H9 (cell line): Measurements from ENCODE around the gene CCNJL. TPM values are rescaled to one million over a fixed set of nuclear protein-coding genes. Genes with fewer than 3 reads are reported as not detected.
A peak's percentile ranks its signal among the peaks of the same experiment; 100 is the strongest.

Source experiments
- DNase-seq: peaks from one replicate; pipeline ENCODE4 v3.0.0-alpha.2; 2017
- H2AFZ ChIP-seq: one replicate; pipeline ENCODE4 v1.6.1; 2013; ENCODE audit warnings: mild to moderate bottlenecking, low read length, control low read depth, moderate library complexity
- H2AK5ac ChIP-seq: 2 replicates; pipeline ENCODE4 v1.6.1; 2013; ENCODE audit warnings: low read length, control low read depth, mixed read lengths; ENCODE audit not compliant: insufficient read length
- H2BK120ac ChIP-seq: one replicate; pipeline ENCODE4 v1.6.1; 2013; ENCODE audit warnings: low read depth, mild to moderate bottlenecking, low read length, control low read depth, inconsistent platforms; ENCODE audit not compliant: poor library complexity, severe bottlenecking
- H2BK12ac ChIP-seq: 2 replicates; pipeline ENCODE4 v1.6.1; 2013; ENCODE audit warnings: low read length, control low read depth, mixed read lengths, low read depth; ENCODE audit not compliant: insufficient read length
- H2BK15ac ChIP-seq: 2 replicates; pipeline ENCODE4 v1.6.1; 2013; ENCODE audit warnings: low read depth, low read length, control low read depth
- H2BK20ac ChIP-seq: one replicate; pipeline ENCODE4 v1.6.1; 2013; ENCODE audit warnings: low read depth, mild to moderate bottlenecking, low read length, control low read depth, inconsistent platforms; ENCODE audit not compliant: poor library complexity, severe bottlenecking
- H2BK5ac ChIP-seq: 2 replicates; pipeline ENCODE4 v1.6.1; 2013; ENCODE audit warnings: low read length, control low read depth, mixed read lengths; ENCODE audit not compliant: insufficient read length
- H3K14ac ChIP-seq: 2 replicates; pipeline ENCODE4 v1.6.1; 2013; ENCODE audit warnings: low read length, control low read depth; ENCODE audit not compliant: insufficient read depth
- H3K18ac ChIP-seq: 2 replicates; pipeline ENCODE4 v1.6.1; 2013; ENCODE audit warnings: low read depth, mild to moderate bottlenecking, mixed read lengths, low read length, control low read depth; ENCODE audit not compliant: insufficient read length
- H3K23ac ChIP-seq: 2 replicates; pipeline ENCODE4 v1.6.1; 2013; ENCODE audit warnings: low read length, control low read depth, mixed read lengths, low read depth; ENCODE audit not compliant: insufficient read length
- H3K23me2 ChIP-seq: 2 replicates; pipeline ENCODE4 v1.6.1; 2013; ENCODE audit warnings: low read depth, mild to moderate bottlenecking, mixed read lengths, low read length, control low read depth; ENCODE audit not compliant: insufficient read length, poor library complexity, severe bottlenecking
- H3K27ac ChIP-seq: 2 replicates; pipeline ENCODE4 v1.5.1; 2013; ENCODE audit warnings: low read length, control low read depth, mixed read lengths, low read depth; ENCODE audit not compliant: insufficient read length
- H3K27me3 ChIP-seq: 2 replicates; pipeline ENCODE4 v1.6.1; 2013; ENCODE audit warnings: low read length, control low read depth, inconsistent platforms; ENCODE audit not compliant: insufficient read depth
- H3K4ac ChIP-seq: 2 replicates; pipeline ENCODE4 v1.6.1; 2013; ENCODE audit warnings: low read depth, mild to moderate bottlenecking, control low read depth, inconsistent platforms, low read length, moderate library complexity
- H3K4me1 ChIP-seq: 2 replicates; pipeline ENCODE4 v1.6.1; 2013; ENCODE audit warnings: low read length, control low read depth, inconsistent platforms; ENCODE audit not compliant: insufficient read depth
- H3K4me2 ChIP-seq: 2 replicates; pipeline ENCODE4 v1.6.1; 2013; ENCODE audit warnings: low read length, control low read depth, mixed read lengths; ENCODE audit not compliant: insufficient read length, insufficient read depth
- H3K56ac ChIP-seq: 2 replicates; pipeline ENCODE4 v1.6.1; 2013; ENCODE audit warnings: low read depth, mild to moderate bottlenecking, mixed read lengths, low read length, control low read depth; ENCODE audit not compliant: insufficient read length
- H3K79me1 ChIP-seq: 2 replicates; pipeline ENCODE4 v1.6.1; 2013; ENCODE audit warnings: low read depth, mild to moderate bottlenecking, moderate library complexity, low read length, control low read depth, inconsistent platforms; ENCODE audit not compliant: insufficient read depth, poor library complexity, severe bottlenecking
- H3K79me2 ChIP-seq: 2 replicates; pipeline ENCODE4 v1.6.1; 2013; ENCODE audit warnings: low read length, control low read depth, inconsistent platforms; ENCODE audit not compliant: insufficient read depth
- H3K9ac ChIP-seq: 2 replicates; pipeline ENCODE4 v1.6.1; 2013; ENCODE audit warnings: low read length, control low read depth, mixed read lengths; ENCODE audit not compliant: insufficient read length; ENCODE audit errors: extremely low read depth
- H3K9me3 ChIP-seq: one replicate; pipeline ENCODE4 v1.6.1; 2013; ENCODE audit warnings: low read depth, low read length, inconsistent platforms; ENCODE audit not compliant: control insufficient read depth
- H3T11ph ChIP-seq: one replicate; pipeline ENCODE4 v1.6.1; 2013; ENCODE audit warnings: mild to moderate bottlenecking, low read length, control low read depth, inconsistent platforms
- H4K20me1 ChIP-seq: one replicate; pipeline ENCODE4 v1.6.1; 2013; ENCODE audit not compliant: control insufficient read depth, insufficient read length, insufficient read depth
- H4K5ac ChIP-seq: 2 replicates; pipeline ENCODE4 v1.6.1; 2013; ENCODE audit warnings: low read depth, mild to moderate bottlenecking, mixed read lengths, low read length, control low read depth; ENCODE audit not compliant: insufficient read length
- H4K8ac ChIP-seq: replicated peaks from 2 replicates; pipeline ENCODE4 v1.6.1; 2013; ENCODE audit warnings: low read length, control low read depth, mixed read lengths, low read depth; ENCODE audit not compliant: insufficient read length
- H4K91ac ChIP-seq: 2 replicates; pipeline ENCODE4 v1.6.1; 2013; ENCODE audit warnings: low read depth, mild to moderate bottlenecking, moderate library complexity, mixed read lengths, low read length, control low read depth; ENCODE audit not compliant: insufficient read length
- H3K27ac Mint-ChIP-seq, 3 experiments: 2 replicates in 2 of 3; 3 replicates in 1 of 3; pipeline ENCODE4 v1.8.0; 2020 to 2021; ENCODE audit warnings: mixed read lengths in 3 of 3, mild to moderate bottlenecking in 1 of 3, moderate library complexity in 1 of 3
- H3K27me3 Mint-ChIP-seq: 2 replicates; pipeline ENCODE4 v1.8.0; 2021; ENCODE audit warnings: low read depth, mild to moderate bottlenecking, moderate library complexity, mixed read lengths
- H3K36me3 Mint-ChIP-seq, 3 experiments: 2 replicates in 2 of 3; 3 replicates in 1 of 3; pipeline ENCODE4 v1.8.0; 2020 to 2021; ENCODE audit warnings: low read depth in 3 of 3, mixed read lengths in 3 of 3; ENCODE audit not compliant: insufficient read depth in 1 of 3
- H3K4me1 Mint-ChIP-seq, 2 experiments: 2 replicates each; pipeline ENCODE4 v1.8.0; 2020; ENCODE audit warnings: mixed read lengths in 2 of 2
- H3K4me3 Mint-ChIP-seq, 2 experiments: 2 replicates in 1 of 2; 3 replicates in 1 of 2; pipeline ENCODE4 v1.8.0; 2020 to 2021; ENCODE audit warnings: mild to moderate bottlenecking in 2 of 2, mixed read lengths in 2 of 2, moderate library complexity in 1 of 2
- H3K9me3 Mint-ChIP-seq, 2 experiments: 2 replicates in 1 of 2; 3 replicates in 1 of 2; pipeline ENCODE4 v1.8.0; 2020; ENCODE audit warnings: mild to moderate bottlenecking in 2 of 2, mixed read lengths in 2 of 2, moderate library complexity in 1 of 2
- WGBS: extraction: QIAGEN DNeasy Blood & Tissue Kit; methylation state at CpG from one replicate; pipeline ENCODE4 v1.1.7; 2013; ENCODE audit warnings: missing lambda C conversion rate, low lambda C conversion rate, mixed read lengths; ENCODE audit not compliant: insufficient read length; ENCODE audit errors: extremely low coverage; 5-methylcytosine and 5-hydroxymethylcytosine counted together
- total RNA-seq: library from RNA; stranded (reverse); gene quantifications from 2 replicates; pipeline ENCODE4 v1.2.1, GENCODE V29; 2021
- TF ChIP-seq, protein P1 (sequence below): fragments of 200-600 bp; sonication (generic); conservative IDR thresholded peaks from 3 replicates; pipeline ENCODE4 v1.8.0; 2021; ENCODE audit warnings: antibody characterized with exemption, mild to moderate bottlenecking

Gene CCNJL
- total RNA-seq, 1 experiment from 2014 or later = 26.9 TPM

DNA sequence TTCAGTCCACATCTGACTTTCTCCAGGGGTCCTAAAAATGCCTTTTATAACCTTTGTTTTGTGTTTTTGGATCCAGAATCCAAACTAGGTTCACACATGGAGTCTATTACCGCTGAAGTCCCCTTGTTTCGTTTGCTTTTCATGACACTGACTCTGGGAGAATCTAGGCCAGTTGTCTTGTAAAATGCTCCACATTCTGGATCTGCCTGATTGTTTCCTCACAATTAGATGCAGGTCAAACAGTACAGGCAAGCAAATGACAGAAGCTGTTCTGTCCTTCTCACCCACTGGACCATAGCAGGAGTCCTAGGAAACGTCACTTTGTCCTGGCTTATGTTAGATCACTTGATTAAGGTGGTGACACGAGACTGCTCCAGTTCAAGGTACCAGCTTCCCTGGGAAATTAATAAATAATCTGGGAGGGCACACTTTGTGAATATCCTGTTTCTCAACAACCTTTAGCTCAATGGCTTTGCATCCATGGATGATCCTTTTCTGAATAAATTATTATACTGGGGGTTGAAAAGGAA lies 49.0 kb downstream of the CCNJL start:
- Histone ChIP-seq H4K5ac (no peak overlapping the region), H3K4me1 (peaks cover 6% of the 10 kb centered on the region; the same call in 1 of the 2 replicates), H3K79me1 (peaks cover 2% of the 10 kb centered on the region), H3K18ac (no peak overlapping the region), H4K20me1 (no peaks in the 10 kb centered on the region), H2AK5ac (no peak overlapping the region), H3K14ac (no peak overlapping the region), H2BK12ac (no peak overlapping the region), H3K27me3 (no peaks in the 10 kb centered on the region), H3K4ac (no peak overlapping the region), H4K8ac (no peak overlapping the region), H3K27ac (no peak overlapping the region), H3K23ac (no peak overlapping the region), H2BK15ac (no peak overlapping the region), H2BK20ac (no peak overlapping the region), H3K4me2 (no peak overlapping the region), H3K9ac (no peak overlapping the region), H3K9me3 (no peaks in the 10 kb centered on the region), H4K91ac (no peak overlapping the region), H2AFZ (no peak overlapping the region), H2BK120ac (no peak overlapping the region), H3K79me2 (no peaks in the 10 kb centered on the region), H3K56ac (no peak overlapping the region), H2BK5ac (no peak overlapping the region), H3T11ph (no peak overlapping the region), H3K23me2 (no peaks in the 10 kb centered on the region)
- no peaks in the 10 kb centered on the region for H3K9me3 Mint-ChIP-seq
- TF ChIP-seq, protein P1, sequence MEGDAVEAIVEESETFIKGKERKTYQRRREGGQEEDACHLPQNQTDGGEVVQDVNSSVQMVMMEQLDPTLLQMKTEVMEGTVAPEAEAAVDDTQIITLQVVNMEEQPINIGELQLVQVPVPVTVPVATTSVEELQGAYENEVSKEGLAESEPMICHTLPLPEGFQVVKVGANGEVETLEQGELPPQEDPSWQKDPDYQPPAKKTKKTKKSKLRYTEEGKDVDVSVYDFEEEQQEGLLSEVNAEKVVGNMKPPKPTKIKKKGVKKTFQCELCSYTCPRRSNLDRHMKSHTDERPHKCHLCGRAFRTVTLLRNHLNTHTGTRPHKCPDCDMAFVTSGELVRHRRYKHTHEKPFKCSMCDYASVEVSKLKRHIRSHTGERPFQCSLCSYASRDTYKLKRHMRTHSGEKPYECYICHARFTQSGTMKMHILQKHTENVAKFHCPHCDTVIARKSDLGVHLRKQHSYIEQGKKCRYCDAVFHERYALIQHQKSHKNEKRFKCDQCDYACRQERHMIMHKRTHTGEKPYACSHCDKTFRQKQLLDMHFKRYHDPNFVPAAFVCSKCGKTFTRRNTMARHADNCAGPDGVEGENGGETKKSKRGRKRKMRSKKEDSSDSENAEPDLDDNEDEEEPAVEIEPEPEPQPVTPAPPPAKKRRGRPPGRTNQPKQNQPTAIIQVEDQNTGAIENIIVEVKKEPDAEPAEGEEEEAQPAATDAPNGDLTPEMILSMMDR = no peak
- H3K36me3 Mint-ChIP-seq = peaks cover 19 to 23% (median 22%) of the 10 kb centered on the region in 3 experiments; a peak in 6 of 7 replicates
- H3K4me1 Mint-ChIP-seq = peaks cover 66 to 78% of the 10 kb centered on the region in 2 experiments
- no CpG with 5 or more reads among the region's 4 CpGs for WGBS
- no peak for DNase-seq
- H3K27me3 Mint-ChIP-seq = no peaks in the 10 kb centered on the region
- H3K4me3 Mint-ChIP-seq = no peak overlapping the region
- H3K27ac Mint-ChIP-seq = 0 out of 7 replicates have a peak overlapping the region, but pooled peaks of 1 of the 3 experiments have one; percentile 14
